Mesenchymal stem cell (in vitro differentiated cells and primary cell): ENCODE measurements around the gene RPTOR.

Experiments used
- DNase-seq: peaks from one replicate; pipeline ENCODE4 v3.0.0-alpha.2; 2013
- H2AFZ ChIP-seq: one replicate; pipeline ENCODE4 v1.6.1; 2013; ENCODE audit warnings: low read depth, mild to moderate bottlenecking, control low read depth, inconsistent platforms, low read length, moderate library complexity
- H2AK5ac ChIP-seq: 2 replicates; pipeline ENCODE4 v1.6.1; 2013; ENCODE audit warnings: low read length, moderate library complexity, mild to moderate bottlenecking, inconsistent platforms; ENCODE audit not compliant: severe bottlenecking
- H2BK120ac ChIP-seq: one replicate; pipeline ENCODE4 v1.6.1; 2013; ENCODE audit warnings: low read depth, mild to moderate bottlenecking, inconsistent platforms, low read length, moderate library complexity
- H2BK12ac ChIP-seq, 2 experiments: one replicate each; pipeline ENCODE4 v1.6.1; 2013; ENCODE audit warnings: inconsistent platforms in 2 of 2, low read length in 2 of 2, mild to moderate bottlenecking in 2 of 2, moderate library complexity in 2 of 2, control low read depth in 1 of 2
- H2BK15ac ChIP-seq: one replicate; pipeline ENCODE4 v1.6.1; 2013; ENCODE audit warnings: mild to moderate bottlenecking, low read depth, inconsistent platforms; ENCODE audit not compliant: poor library complexity, severe bottlenecking
- H2BK5ac ChIP-seq: 2 replicates; pipeline ENCODE4 v1.6.1; 2013; ENCODE audit warnings: low read depth, mild to moderate bottlenecking, low read length, control low read depth, inconsistent platforms; ENCODE audit not compliant: poor library complexity, severe bottlenecking
- H3K14ac ChIP-seq, 2 experiments: one replicate each; pipeline ENCODE4 v1.6.1; 2013; ENCODE audit warnings: inconsistent platforms in 2 of 2, low read length in 2 of 2, control low read depth in 1 of 2, mild to moderate bottlenecking in 1 of 2, moderate library complexity in 1 of 2
- H3K18ac ChIP-seq, 2 experiments: one replicate each; pipeline ENCODE4 v1.6.1; 2013; ENCODE audit warnings: inconsistent platforms in 2 of 2, low read length in 2 of 2, control low read depth in 1 of 2, low read depth in 1 of 2, mild to moderate bottlenecking in 1 of 2
- H3K23ac ChIP-seq, 2 experiments: one replicate each; pipeline ENCODE4 v1.6.1; 2013; ENCODE audit warnings: inconsistent platforms in 2 of 2, low read length in 2 of 2, mild to moderate bottlenecking in 2 of 2, moderate library complexity in 2 of 2, control low read depth in 1 of 2
- H3K27ac ChIP-seq: 2 replicates; pipeline ENCODE4 v1.5.1; 2013; ENCODE audit warnings: mild to moderate bottlenecking, moderate library complexity, low read length, control low read depth, inconsistent platforms; ENCODE audit not compliant: poor library complexity, severe bottlenecking
- H3K27me3 ChIP-seq, 2 experiments: 2 replicates each; pipeline versions ENCODE4 v1.6.1 to v1.7.0; 2013; ENCODE audit warnings: low read length in 2 of 2, mild to moderate bottlenecking in 2 of 2, moderate library complexity in 2 of 2, control low read depth in 1 of 2, inconsistent platforms in 1 of 2; ENCODE audit not compliant: control insufficient read depth in 1 of 2, insufficient read depth in 1 of 2
- H3K36me3 ChIP-seq, 2 experiments: 2 replicates each; pipeline versions ENCODE4 v1.6.1 to v1.7.0; 2013; ENCODE audit warnings: low read length in 2 of 2, control low read depth in 1 of 2, inconsistent platforms in 1 of 2, low read depth in 1 of 2, mild to moderate bottlenecking in 1 of 2; ENCODE audit not compliant: insufficient read depth in 2 of 2, control insufficient read depth in 1 of 2
- H3K4ac ChIP-seq, 2 experiments: one replicate each; pipeline ENCODE4 v1.6.1; 2013; ENCODE audit warnings: inconsistent platforms in 2 of 2, low read length in 2 of 2, mild to moderate bottlenecking in 2 of 2, moderate library complexity in 2 of 2, control low read depth in 1 of 2, low read depth in 1 of 2
- H3K4me1 ChIP-seq: 2 replicates; pipeline ENCODE4 v1.6.1; 2013; ENCODE audit warnings: low read depth, low read length, control low read depth; ENCODE audit not compliant: control insufficient read depth, insufficient read depth
- H3K4me2 ChIP-seq: 2 replicates; pipeline ENCODE4 v1.6.1; 2013; ENCODE audit warnings: low read length, mild to moderate bottlenecking, inconsistent platforms; ENCODE audit not compliant: poor library complexity, severe bottlenecking
- H3K4me3 ChIP-seq, 2 experiments: 2 replicates each; pipeline versions ENCODE4 v1.5.1 to v1.7.0; 2013; ENCODE audit warnings: low read length in 2 of 2, mild to moderate bottlenecking in 2 of 2, control low read depth in 1 of 2, low read depth in 1 of 2; ENCODE audit not compliant: insufficient read depth in 1 of 2
- H3K79me1 ChIP-seq: replicated peaks from 2 replicates; pipeline ENCODE4 v1.6.1; 2013; ENCODE audit warnings: mild to moderate bottlenecking, control low read depth, low read length, inconsistent platforms; ENCODE audit not compliant: poor library complexity, severe bottlenecking
- H3K9ac ChIP-seq: 2 replicates; pipeline ENCODE4 v1.7.0; 2013; ENCODE audit warnings: mild to moderate bottlenecking, low read length, moderate library complexity
- H3K9me3 ChIP-seq: 2 replicates; pipeline ENCODE4 v1.7.0; 2013; ENCODE audit warnings: mild to moderate bottlenecking, low read length; ENCODE audit not compliant: control insufficient read depth
- H4K8ac ChIP-seq: one replicate; pipeline ENCODE4 v1.6.1; 2013; ENCODE audit warnings: inconsistent platforms, mild to moderate bottlenecking, low read length, moderate library complexity
- H4K91ac ChIP-seq: one replicate; pipeline ENCODE4 v1.6.1; 2013; ENCODE audit warnings: mild to moderate bottlenecking, low read length, inconsistent platforms
- WGBS: methylation state at CpG from one replicate; pipeline ENCODE4 v1.1.7; 2013; ENCODE audit warnings: mixed read lengths; 5-methylcytosine and 5-hydroxymethylcytosine counted together

Gene RPTOR

DNA sequence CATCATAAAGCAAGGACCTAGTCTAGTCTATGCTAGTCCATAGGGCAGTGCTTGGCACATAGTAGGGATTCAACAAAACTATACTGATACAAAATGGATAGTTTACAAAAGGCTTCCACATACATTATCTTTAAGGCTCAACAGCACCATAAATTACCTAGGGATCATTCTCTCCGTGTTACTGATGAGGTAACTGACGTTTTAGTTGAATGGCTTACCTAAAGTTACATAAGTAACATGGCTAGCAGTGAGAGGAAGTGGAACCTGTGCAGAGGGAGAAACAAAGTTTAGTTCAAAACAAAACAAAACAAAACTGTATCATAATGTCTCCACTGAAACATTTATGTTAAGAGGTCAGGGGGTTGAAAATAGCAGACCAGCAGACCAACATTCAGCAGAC lies 7.9 kb downstream of the RPTOR start:
- no peak overlapping the region for H3K9ac ChIP-seq
- no peak overlapping the region for H3K27ac ChIP-seq
- peaks cover 35% of the 10 kb centered on the region for H3K79me1 ChIP-seq
- H3K9me3 ChIP-seq: no peaks in the 10 kb centered on the region
- H3K18ac ChIP-seq: no peak overlapping the region
- WGBS: 100% methylated on average over 1 of the region's 2 CpGs
- no peaks in the 10 kb centered on the region for H3K27me3 ChIP-seq
- no peak overlapping the region for H2BK15ac ChIP-seq
- no peak overlapping the region for H2BK120ac ChIP-seq
- H3K4ac ChIP-seq: no peak overlapping the region
- DNase-seq: no peak
- H3K14ac ChIP-seq: no peak overlapping the region
- no peak overlapping the region for H3K4me3 ChIP-seq
- peaks cover 3% of the 10 kb centered on the region for H3K4me1 ChIP-seq
- H4K91ac ChIP-seq: no peak overlapping the region
- no peak overlapping the region for H2BK5ac ChIP-seq
- no peak overlapping the region for H2AK5ac ChIP-seq
- no peak overlapping the region for H2AFZ ChIP-seq
- H3K4me2 ChIP-seq: no peak overlapping the region
- no peaks in the 10 kb centered on the region for H3K36me3 ChIP-seq
- no peak overlapping the region for H4K8ac ChIP-seq
- no peak overlapping the region for H2BK12ac ChIP-seq
- no peak overlapping the region for H3K23ac ChIP-seq

DNA sequence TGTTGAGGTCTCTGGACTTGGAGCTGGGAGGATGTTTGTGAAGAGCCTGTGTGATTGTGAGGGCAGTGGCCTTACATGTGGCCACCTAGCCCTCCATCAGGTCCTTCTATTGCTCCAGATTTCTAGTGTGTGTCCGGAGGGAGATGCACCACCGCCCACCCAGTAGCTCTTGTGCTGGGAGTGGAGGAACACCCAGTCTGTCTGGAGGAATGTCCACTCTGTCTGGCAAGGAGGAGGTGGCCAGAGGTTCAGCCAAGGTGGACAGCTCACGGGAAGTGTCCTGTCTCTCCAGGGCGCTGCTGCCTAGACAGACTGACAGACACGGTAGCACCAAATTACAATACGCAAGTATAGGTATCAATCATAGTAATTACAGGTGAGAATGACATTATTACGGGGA lies 10.6 kb downstream of the RPTOR start:
- Histone ChIP-seq H3K14ac (no peak overlapping the region), H4K91ac (no peak overlapping the region), H3K9me3 (no peaks in the 10 kb centered on the region), H2BK5ac (no peak overlapping the region), H2BK120ac (no peak overlapping the region), H2BK15ac (no peak overlapping the region), H4K8ac (no peak overlapping the region), H3K9ac (no peak overlapping the region), H3K4ac (no peak overlapping the region), H3K23ac (no peak overlapping the region), H3K27ac (no peak overlapping the region), H3K4me2 (no peak overlapping the region), H2AFZ (no peak overlapping the region), H3K36me3 (peaks cover 0 to 3% of the 10 kb centered on the region in 2 experiments), H3K4me3 (no peak overlapping the region), H3K79me1 (peaks cover 36% of the 10 kb centered on the region), H3K4me1 (peaks cover 17% of the 10 kb centered on the region), H3K27me3 (no peaks in the 10 kb centered on the region), H3K18ac (no peak overlapping the region), H2BK12ac (no peak overlapping the region), H2AK5ac (peak overlapping the region; percentile 39)
- 100% methylated on average over 4 of the region's 7 CpGs for WGBS
- DNase-seq: no peak

DNA sequence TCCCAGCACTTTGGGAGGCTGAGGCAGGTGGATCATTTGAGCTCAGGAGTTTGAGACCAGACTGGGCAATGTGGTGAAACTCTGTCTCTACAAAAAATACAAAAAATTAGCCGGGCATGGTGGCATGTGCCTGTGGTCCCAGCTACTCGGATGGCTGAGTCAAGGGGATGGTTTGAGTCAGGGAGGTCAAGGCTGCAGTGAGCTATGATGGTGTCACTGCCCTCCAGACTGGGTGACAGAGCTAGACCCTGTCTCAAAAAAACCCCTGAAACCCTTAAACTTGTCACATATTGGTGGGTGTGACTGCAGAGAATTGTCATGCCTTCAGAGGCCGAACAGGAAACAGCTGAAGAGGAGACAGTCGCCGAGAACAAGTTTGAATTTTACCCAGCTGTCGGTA lies 13.4 kb downstream of the RPTOR start:
- Histone ChIP-seq H3K9ac (no peak overlapping the region), H3K27ac (no peak overlapping the region), H3K27me3 (no peaks in the 10 kb centered on the region), H2BK15ac (no peak overlapping the region), H3K4me2 (no peak overlapping the region), H3K18ac (no peak overlapping the region), H3K14ac (no peak overlapping the region), H2AK5ac (peak overlapping the region; percentile 67), H3K79me1 (peaks cover 29% of the 10 kb centered on the region), H3K4ac (no peak overlapping the region), H2BK5ac (no peak overlapping the region), H4K91ac (no peak overlapping the region), H2AFZ (no peak overlapping the region), H3K23ac (no peak overlapping the region), H3K4me1 (peaks cover 25% of the 10 kb centered on the region), H3K36me3 (peaks cover 3% of the 10 kb centered on the region in 2 experiments), H3K9me3 (no peaks in the 10 kb centered on the region), H2BK120ac (no peak overlapping the region), H3K4me3 (no peak overlapping the region), H2BK12ac (no peak overlapping the region), H4K8ac (no peak overlapping the region)
- 93% methylated on average over 4 of the region's 6 CpGs for WGBS
- no peak for DNase-seq

DNA sequence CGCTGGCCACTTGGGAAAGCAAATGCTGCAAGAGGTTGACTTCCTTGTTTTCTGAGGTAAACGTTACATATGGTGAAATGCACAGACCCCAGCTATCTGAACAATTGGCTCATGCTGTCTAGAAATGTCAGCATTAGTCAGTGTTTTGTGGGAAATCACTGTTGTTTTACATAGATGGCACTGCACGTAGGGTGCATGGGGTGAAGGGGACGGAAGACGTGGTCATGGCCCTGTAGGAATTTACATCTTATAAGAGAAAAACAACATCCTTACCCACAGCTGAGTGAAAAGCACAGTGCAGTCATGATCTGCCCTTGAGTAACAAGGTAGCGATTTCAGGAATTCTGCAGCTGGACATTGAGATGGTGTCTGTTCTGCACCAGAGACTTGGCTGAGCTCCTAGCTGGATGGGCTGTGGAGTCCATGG lies 15.2 kb downstream of the RPTOR start:
- Histone ChIP-seq H3K27me3 (no peaks in the 10 kb centered on the region), H3K36me3 (peaks cover 3% of the 10 kb centered on the region in 2 experiments), H3K79me1 (peaks cover 30% of the 10 kb centered on the region), H4K91ac (no peak overlapping the region), H3K4me2 (peak overlapping the region; percentile 40), H3K18ac (no peak overlapping the region), H3K4ac (no peak overlapping the region), H3K23ac (no peak overlapping the region), H3K9me3 (no peaks in the 10 kb centered on the region), H2BK120ac (no peak overlapping the region), H2BK12ac (no peak overlapping the region), H2AK5ac (no peak overlapping the region), H2BK5ac (no peak overlapping the region), H3K4me1 (peaks cover 27% of the 10 kb centered on the region), H3K14ac (no peak overlapping the region), H3K9ac (no peak overlapping the region), H4K8ac (no peak overlapping the region), H2BK15ac (no peak overlapping the region), H3K4me3 (no peak overlapping the region), H2AFZ (no peak overlapping the region), H3K27ac (peak overlapping the region; percentile 91)
- DNase-seq: peak; percentile 22
- 75% methylated on average over 3 of the region's 6 CpGs for WGBS
